ENCODE results near the gene STPG4.

Gene STPG4

GRCh38 chr2:47069628-47070154 lies 85.4 kb downstream of the STPG4 start:
- no peak for DNase-seq

DNA sequence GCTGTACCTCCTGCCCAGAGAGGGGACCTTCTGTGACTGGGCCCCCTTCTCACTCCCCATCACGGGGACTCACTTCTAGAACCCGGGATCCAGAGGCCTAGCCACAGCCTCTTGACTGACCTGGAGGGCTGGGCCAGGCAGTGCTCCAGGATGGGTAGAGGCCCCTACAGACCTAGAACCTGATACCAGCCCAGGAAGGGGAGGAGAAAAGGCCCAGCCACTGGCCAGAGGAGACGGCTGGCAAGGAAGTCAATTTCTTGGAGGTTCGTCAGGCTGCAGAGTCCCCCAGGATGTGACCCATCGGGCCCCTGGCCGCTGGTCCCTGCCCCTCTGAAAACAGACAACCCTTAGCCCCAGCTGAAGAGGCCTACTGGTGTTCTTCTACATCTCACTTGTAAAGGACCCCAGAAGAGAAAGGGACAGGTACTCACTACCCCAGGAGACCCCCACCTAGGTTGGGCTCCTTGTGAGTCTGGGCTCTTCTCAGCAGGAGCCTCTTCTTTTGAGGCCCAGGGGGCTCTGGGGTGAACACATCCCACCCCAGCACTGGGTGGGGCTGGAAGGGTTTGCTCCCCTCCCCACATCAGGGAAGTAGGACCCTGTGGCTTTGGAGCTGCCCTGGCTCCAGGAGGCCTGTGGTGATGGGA lies 86.0 kb downstream of the STPG4 start:
- no peak for DNase-seq

GRCh38 chr2:47067788-47068407 lies 87.2 kb downstream of the STPG4 start:
- DNase-seq = no peak

- no peak for DNase-seq
Observed at GRCh38 chr2:47065771-47066380, 89.2 kb downstream of the STPG4 start.

GRCh38 chr2:47065343-47065742 lies 89.8 kb downstream of the STPG4 start:
- DNase-seq = no peak

DNA sequence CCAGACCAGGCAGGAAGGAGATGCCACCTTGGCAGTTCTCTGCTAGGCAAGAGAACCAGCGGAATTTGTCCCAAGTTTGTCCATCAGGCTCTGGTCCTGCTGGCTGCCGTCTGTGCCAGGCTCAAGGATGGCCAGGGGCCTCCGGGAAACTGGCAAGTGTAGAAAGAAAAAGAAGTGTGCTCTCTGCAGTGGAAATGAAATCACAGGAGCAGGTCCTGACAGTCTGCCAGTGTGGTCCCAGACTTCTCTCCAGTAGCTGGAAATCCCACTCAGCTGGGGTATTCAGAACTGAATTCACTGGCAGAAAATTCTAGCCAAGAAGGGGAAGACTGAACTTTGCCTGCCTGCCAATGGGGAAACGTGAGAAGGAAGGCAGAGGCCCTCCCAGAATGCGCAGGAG lies 91.0 kb downstream of the STPG4 start:
- no peak for DNase-seq

- no peak for DNase-seq
Observed at GRCh38 chr2:47063538-47063930, 91.6 kb downstream of the STPG4 start.

DNA sequence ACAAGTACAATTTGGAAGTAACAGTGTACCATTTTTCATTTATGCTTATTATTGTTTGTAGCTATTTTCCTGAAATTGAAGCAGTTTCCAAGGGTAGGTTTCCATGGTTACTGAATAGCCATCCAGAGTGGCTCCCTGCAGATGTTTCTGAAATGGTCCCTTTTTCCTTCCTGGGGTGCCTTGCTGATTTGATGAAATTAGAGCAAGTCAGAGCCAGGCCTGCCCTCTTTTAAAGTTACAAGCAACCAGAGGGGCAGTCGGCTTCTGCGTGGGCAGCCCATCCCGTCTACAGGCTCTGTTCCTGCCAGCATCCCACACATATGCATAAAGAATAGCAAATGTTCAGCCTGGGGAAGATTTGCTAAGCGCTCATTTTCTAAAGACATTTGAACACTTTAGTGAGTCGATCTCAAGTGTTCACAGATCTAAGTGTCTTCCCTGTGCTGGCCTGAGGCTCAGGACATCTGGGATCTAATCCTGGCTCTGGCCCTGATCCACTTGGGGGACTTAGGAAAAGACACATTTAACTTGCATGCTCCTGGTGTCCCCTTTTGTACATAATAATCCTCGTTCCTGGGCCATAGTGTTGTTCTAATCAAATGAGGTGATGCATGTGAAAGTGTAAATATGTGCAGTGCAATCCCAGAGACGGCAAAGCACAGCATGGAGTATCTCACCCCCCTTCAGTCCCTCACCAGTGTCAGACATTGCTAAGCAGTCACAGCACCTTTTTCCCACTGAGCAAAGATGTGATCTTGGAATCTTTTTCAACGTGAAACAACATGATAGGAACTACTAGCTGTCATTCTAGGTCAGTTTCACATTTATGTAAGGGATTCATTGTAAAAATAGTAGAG lies 92.2 kb downstream of the STPG4 start:
- no peak for DNase-seq

GRCh38 chr2:47061944-47062678 lies 93.0 kb downstream of the STPG4 start:
- no peak for DNase-seq

DNA sequence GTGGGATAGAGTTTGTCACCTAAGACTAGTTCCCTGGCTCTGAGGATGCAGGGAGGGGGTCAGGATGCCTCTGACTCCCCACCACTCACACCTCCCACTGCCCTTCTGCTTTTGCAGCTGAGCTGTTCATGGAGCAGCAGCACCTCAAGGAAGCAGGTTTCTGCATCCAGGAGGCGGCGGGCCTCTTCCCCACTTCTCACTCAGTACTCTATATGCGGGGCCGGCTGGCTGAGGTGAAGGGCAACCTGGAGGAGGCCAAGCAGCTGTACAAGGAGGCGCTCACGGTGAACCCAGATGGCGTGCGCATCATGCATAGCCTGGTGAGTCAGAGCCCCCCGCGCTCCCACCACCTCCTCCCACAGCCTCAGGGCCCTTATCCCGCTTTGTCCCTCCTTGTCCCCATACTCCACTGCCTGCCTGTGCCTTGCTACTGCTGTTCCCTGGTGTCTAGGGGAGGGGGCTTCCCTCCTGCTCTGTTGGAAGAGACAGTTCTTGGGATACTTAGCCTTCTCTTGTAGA lies 94.4 kb downstream of the STPG4 start:
- DNase-seq = no peak

DNA sequence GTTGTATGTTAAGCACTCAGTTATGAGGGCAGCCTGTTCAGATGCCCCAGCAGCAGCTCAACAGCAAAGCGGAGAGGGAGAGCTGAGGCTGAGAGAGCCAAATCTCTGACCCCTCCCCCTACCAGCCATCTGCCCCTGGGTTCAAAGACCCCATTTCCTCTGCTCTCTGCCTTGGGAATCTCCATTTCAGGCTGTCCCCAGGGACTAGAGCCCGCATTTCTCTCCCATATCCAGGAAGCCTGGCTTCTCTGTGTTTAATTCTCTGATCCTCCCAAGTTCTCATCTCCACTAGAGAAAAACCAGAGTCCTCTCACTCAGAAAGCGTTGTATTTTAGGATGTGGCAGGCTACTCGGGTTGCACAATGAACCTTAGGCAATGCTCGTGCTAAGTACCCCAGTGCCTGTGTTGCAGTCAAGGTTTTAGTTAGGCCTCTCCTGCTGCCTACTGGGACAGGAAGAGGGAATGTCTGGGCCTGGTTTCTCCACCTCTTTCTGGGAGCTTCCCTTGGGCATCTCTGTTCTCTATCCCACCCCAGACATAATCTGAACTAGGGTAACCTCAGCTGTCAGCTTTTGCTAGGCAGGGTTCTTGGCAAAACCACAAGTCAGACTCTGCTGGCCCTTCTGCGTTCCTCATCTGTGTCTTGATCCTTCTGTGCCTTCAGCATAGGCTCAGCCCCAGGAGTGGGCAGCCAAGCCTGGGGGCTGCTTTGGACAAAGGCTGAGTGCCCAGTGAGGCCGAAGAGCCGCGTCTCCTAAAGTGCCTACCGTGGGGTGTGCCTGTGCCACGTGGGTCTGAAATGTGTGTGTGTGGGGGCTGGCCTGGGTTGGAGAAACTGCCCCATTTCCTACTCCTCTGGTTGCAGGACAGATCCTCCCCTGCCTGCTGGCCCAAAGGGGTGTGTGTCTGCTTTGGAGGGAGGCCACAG lies 96.8 kb downstream of the STPG4 start:
- no peak for DNase-seq

GRCh38 chr2:47057687-47058002 lies 97.5 kb downstream of the STPG4 start:
- DNase-seq = no peak

DNA sequence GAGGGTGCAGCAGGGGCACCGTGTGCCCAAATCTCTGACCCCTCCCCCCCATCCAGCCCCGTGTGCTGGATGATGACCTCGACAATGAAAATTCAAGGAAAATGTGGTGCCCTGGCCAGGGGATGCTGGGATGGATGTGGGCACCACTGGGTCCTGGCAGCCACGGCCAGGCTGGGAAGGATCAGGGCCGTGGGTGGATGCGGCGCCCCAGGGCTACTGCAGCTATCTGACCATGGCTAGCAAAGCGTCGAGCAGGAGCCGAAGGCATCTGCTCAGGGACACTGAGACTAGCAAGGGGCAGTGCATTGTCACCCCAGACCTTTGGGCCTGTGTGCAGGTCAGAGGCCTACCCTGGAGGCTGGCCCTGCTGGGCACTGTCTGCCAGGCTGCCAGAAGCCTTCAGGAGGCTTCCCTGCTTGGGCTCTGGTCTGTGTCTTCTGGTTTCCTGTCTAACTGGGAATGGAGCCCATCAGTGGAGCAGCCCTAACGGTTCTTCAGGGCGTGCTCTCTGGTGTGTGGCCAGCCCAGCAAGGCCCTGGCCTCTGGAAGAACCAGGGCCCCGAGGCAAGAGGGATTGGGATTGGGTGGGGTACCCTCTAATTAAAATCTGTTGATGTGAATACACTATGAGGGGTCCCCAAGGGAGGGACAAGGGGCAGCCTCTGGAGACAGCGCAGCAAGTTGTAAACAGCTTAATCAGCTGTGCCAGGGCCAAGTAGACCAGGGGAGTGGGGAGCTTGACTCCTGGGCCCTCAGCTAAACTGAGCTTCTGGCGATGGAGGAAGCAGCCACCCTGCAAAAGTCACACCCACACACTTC lies 98.0 kb downstream of the STPG4 start:
- no peak for DNase-seq

DNA sequence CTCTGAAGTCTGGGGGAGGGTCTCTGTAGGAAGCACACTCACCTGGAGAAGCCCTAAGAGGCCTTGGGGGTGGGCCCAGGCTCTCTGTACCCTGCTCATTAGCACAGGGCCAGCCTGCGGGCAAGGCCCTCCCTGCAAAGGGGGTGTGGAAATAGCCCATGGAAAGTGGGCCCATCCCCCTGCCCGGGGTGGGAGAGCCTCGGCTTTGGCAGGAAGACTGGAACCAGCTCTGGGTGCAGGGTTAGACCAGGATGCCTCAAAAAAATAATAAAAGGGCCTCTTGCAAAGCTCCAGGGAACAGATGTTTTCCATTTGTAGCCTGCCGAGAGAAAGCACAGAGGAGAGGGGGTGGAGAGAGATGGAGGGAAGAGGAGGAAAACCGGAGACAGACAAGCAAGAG lies 98.7 kb downstream of the STPG4 start:
- no peak for DNase-seq

DNA sequence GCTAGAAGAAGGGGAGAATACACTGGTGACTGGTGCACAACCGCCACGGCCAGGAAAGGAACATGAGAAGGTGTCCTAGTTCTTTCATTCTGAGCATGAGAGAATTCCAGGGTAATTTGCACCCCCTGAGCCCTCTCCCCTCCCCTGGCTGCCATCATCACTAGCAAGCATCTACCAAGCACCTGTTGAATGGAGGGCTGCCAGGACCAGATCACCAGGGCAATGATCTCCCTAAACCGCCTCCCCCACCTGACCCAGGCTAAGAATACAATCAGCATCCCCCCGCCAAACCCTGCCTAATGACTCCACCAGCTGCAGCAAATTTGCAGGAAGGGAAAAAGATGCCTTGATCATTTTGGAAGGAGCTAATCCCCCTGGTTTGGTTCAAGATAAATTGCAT lies 100.2 kb downstream of the STPG4 start:
- DNase-seq = no peak

DNA sequence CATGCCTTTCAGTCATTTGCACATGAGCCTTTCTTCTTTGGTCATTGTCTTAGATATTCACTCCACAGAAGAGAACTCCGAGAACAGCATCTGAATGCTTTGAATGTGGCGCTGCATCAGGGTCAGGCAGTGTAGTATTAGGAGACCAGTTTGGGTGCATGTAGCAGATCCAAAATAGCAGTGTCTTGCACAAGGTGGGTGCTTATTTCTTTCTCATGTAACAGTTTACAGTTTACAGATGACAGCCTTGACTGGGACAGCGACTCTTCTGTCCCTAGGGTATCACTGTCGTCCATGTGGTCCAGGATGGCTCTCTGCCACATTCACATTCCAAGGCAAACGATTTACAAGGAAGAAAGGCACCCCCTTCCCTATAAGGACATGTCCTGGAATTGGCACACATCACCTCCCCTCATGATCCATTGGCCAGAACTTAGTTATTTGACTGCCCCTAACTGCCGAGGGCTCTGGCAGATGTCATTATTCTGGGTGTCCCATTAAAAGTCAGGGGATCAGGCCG lies 101.0 kb downstream of the STPG4 start:
- DNase-seq = no peak

DNA sequence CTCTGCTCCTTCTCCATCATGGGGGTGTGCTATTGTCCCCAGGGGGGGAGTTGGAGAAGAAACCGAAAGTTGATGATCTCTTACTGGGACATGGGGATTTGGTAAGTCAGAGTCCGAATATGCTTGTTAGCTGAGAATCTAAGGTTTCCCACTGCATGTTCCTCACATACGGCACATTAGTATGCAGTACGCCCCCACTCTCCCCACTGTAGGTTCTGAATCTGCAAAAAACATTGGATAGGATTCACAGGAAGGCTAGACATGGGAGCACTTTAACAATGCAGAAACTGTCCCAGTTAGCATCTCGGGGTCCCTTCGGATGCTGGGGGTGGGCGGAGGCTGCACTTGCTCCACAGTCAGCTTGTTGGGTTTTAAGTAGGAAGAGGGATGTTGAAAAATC lies 102.3 kb downstream of the STPG4 start:
- no peak for DNase-seq

DNA sequence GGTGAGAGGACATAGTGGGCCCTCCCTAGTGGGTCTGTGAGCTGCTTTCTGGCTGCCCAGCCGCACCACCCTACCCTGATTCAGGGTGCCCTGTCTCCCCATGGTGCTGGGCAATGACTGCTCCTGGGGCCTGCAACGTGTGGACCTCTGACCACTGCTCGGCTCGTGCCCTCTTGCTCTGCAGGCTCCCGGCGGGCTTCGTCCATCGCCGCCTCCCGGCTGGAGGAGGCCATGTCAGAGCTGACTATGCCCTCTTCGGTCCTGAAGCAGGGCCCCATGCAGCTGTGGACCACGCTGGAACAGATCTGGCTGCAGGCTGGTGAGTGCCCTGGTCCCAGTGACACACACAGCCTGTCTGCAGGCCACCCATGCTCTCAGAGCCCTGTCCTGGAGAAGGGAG lies 103.5 kb downstream of the STPG4 start:
- no peak for DNase-seq

DNA sequence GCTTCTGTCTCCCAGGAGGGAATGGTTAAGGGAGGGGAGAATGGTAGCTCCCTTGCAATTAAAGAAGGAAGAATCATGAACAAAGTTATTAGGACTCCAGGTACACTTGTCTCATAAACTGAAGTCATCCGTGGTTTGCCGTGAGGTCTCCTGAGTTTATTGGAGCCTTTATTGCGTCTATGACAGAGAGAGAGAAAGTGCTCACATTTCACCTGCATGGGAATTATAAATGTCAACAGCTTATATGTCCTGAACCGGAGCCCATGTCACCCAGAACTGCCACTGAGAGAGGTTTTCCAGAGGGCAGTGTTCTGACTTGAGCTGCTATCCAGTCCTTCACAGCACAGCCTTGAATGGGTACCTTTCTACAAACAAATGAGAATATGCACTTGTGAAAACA lies 104.3 kb downstream of the STPG4 start:
- no peak for DNase-seq

DNA sequence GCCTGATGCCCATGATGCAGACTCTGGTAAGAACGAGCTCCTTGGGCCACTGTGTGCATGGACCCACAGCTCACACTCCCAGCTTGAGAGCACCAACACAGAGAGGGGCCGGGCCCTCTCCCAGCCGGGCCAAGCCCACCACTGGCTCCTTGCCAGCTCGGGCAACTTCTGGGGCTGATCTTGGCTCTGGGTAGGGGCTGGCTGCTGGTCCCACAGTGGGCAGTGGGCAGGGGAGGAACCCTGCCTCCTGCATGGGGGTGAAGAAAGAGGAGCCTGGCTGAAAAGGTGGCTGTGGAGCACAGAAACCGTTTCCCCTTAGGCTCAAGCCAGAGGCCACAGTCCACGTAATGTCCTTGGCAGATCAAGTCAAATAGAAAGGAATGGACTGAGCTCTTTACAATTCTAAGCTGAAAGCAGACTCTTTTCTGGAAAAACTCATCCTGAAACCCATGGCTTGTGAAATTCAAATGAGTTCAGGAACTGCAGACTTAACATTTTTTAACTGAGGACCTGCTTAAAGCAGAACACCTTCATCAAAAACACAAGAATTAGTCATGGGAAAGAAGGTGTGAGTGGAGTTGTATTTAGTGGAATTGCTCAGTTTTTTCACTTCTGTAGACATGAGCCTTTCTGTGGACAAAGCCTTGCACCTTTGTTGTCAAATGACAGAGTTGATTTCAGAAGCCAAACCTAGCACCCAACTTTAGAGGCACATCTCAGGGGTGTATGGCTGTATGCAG lies 104.9 kb downstream of the STPG4 start:
- no peak for DNase-seq

Data from stimulated activated CD8-positive, alpha-beta memory T cell treated with anti-CD3 and anti-CD28 coated beads, Interleukin-4, amount 100 ng/mL, for 48 hours (primary cell).